Stimulated activated CD4-positive, alpha-beta T cell treated with anti-CD3 and anti-CD28 coated beads, TNF-alpha, amount 100 ng/mL, for 24 hours (primary cell): ENCODE results near the gene TRIM29.
"Not testable (repeated sequence)": the region's sequence is repeated elsewhere in the genome, so short reads cannot be mapped to it uniquely, and the experiment has no call there.

Experiments used
- DNase-seq, 3 experiments: peaks; one replicate each; pipeline ENCODE4 v3.0.0-alpha.2; 2020; ENCODE audit warnings: low read depth in 3 of 3

Gene TRIM29, protein sequence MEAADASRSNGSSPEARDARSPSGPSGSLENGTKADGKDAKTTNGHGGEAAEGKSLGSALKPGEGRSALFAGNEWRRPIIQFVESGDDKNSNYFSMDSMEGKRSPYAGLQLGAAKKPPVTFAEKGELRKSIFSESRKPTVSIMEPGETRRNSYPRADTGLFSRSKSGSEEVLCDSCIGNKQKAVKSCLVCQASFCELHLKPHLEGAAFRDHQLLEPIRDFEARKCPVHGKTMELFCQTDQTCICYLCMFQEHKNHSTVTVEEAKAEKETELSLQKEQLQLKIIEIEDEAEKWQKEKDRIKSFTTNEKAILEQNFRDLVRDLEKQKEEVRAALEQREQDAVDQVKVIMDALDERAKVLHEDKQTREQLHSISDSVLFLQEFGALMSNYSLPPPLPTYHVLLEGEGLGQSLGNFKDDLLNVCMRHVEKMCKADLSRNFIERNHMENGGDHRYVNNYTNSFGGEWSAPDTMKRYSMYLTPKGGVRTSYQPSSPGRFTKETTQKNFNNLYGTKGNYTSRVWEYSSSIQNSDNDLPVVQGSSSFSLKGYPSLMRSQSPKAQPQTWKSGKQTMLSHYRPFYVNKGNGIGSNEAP

DNA sequence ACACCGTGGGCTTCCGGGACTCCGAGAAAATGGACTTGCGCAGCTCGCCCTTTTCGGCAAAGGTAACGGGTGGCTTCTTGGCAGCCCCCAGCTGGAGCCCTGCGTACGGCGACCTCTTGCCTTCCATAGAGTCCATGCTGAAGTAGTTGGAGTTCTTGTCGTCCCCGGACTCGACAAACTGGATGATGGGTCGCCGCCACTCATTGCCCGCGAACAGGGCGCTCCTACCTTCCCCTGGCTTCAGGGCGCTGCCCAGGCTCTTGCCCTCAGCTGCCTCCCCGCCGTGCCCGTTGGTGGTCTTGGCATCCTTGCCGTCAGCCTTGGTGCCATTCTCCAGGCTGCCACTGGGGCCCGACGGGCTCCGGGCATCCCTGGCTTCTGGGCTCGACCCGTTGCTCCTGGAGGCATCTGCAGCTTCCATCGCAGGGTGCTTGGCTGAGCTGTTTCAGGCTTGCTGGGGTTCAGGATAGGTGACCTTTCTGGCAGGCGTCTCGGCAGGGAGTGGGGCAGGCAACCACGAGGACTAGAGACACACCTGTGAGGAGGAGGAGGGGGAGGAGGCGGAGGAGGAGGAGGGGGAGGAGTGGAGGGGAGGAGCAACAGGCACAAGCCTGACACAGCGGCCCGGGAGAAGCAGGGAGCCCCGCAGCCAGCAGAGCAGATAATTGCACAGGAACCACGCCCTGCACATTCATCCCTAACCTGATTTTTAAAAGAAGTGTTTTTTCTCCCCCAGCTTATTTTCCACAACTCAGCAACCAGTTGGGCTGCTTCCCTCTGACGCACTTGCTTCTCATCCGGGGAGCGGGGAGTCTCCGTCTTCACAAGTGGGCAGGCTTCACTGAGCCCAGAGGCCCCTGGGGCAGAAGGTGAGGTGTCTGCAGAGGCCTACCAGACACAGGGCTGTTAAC lies at the start of gene TRIM29:
Gene TRIM29 (minus strand): TSS at position 503 of the 911 bp plus-strand sequence. CDS start 82 bp downstream, at position 421.
- DNase-seq: no peak

DNA sequence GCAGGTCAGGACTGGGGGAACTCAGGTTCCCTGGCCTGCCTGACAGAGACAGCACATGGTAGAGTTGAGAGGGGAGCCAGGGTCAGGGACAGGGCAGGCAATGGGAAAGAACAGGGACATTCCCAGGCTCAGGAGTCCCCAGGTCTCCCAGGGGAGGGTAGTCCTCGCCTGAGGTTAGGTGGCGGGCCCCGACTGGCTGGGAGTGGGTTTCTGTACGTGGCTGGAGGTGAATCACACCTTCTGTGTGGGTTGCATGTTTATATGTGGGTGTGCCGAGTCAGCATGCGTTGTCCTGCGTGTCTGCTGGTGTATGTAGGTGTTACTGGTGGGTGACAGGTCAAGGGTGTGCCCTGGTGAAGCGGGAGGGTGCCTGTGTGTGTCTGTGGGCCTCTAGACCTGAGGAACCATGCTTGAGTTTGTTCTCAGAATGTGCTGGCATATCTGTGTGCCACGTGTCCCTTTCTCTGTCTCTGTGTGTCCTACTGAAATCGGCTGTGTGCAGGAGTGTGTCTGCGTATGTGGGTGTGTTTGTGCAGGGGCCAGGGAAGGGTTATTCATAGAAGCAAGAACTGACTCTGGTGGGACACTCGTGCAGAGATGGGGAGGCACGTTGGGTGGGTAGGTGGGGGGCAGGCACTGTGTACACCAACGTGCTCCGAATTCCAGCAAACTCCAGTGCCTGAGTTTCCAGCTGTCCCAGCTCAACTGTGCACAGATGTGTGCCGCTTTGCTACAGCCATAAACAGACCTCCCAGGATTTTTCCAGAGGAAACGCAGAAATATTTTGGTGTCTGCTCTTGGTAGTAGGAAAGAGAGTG lies 49.1 kb upstream of the TRIM29 start:
- DNase-seq: no peak

DNA sequence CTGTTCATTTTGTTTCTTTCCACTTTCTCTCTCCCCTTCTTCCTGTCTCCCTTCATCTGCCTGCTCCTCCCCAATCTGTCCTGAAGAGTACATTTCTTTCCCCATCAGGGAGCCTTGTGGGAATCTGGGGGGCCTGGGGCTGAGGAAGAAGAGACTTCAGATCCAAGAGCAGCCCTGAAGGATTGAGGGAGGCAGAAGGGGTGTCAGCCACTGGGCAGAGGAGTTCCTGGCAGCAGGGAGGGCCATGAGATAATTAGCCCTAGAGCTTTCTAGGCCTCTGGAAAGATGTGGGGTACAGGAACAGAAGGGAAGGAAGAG lies 48.5 kb upstream of the TRIM29 start:
- DNase-seq: no peak

GRCh38 chr11:120185706-120186455 lies 48.0 kb upstream of the TRIM29 start:
- DNase-seq: no peak

GRCh38 chr11:120184946-120185705 lies 47.2 kb upstream of the TRIM29 start:
- DNase-seq: no peak

DNA sequence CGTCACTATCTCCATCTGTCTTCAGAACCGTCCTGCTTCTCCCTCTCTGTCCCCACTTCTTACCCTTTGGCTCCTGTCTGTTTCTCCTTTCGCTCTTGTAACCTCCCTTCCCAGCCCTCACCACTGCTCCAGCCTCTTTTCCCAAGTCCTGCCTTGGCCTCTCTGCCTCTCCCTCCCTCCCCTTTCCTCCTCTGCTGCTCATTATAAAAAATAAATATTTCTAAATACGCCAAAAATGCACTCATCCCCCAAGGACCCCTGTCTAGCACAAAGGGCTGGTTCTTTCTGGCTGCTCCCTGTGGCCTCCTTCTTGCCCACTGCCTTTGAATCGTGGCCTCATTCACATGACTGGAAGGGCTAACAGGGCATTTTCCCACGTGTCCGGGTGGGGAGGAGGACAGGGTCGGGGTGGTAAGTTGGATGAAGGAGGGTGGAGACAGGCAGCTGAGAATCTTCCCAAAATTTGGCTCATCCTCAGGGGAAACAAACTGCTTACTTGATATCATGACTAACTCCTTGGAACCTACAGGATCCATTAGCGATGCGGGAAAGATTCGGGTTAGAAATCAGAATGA lies 46.5 kb upstream of the TRIM29 start:
- no peak for DNase-seq

GRCh38 chr11:120183701-120184141 lies 45.8 kb upstream of the TRIM29 start:
- no peak for DNase-seq

DNA sequence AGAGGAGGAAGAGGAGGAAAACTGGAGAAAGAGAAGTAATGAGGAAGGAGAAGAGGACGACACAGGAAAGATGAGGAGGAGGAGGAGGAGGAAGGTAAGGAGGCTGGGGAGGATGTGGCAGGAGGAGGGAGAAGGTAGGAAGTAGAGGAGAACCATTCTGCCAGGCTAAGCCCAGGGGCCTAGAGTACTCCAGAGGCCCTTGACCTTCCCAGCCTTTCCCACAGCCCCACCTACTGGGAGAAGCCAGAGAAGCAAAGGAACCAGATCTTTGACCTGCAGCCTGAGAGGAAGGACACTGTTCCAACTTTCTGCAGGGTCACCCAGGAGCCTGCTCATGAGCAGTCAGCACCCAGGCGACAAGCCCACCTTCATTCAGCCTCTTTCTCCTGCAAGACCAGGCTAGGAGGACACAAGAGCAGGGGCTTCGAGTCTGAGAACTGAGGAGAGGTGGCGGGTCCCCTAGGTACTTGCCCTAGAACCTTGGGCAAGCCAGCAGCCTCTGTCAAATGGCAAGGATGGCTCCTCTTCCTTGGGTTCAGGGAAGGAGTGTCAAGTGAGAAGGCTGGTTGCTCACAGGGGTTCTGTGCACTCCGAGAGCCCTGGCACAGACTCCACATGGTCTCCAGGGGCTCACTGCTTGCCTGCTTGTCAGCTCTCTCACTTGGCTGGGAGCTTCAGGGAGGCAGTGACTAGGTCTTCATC lies 45.0 kb upstream of the TRIM29 start:
- no peak for DNase-seq

DNA sequence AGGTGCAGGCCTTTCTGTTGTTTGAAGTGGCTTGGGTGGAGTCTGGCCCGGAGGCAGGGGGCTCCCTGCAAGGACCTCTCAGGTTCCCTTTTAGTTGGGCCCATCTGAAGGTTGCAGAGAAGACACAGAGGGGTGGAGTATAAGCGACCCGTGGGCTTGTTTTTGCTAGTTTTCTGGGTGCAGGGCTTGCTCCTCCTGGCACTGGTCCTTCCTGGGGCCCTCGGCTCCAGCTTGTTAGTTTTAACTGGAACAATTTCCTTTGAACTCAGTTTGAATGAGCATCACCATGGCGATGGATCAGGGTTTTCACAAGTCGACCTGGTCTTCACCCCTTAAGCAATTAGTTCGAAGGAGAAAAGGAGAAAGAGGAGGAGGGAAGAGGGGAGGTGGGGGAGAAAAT lies 44.5 kb upstream of the TRIM29 start:
- DNase-seq: no peak

DNA sequence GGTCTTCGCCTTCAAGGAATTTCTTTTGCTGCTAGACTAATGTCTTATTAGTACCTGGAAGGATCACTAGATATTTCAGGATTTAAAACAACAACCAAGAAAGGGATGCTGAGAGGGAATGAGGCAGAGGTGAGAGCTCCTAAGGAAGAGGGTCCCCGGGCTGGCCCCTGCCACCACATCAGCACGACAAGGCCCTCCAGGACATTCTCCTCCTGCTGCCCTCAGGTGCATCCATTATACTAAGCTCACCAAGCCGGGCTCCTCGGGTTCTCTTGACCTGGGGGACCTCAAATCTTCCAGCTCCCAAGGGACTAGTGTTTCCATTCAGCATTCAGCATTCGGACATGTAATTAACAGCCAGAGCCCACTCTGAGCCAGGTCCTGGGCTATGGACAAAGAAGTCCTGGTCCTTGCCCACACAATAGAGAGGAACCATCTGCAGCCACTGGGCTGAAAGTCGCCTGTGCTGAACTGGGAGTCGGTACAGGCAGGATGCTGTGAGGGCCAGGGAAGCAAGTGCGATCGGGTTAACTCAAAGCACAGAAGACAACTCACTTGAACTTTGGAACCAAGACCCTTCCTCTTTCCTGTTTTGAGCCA lies 43.6 kb upstream of the TRIM29 start:
- DNase-seq: no peak

- no peak for DNase-seq
These were observed 42.8 kb upstream of the TRIM29 start for GRCh38 chr11:120180551-120181232.

DNA sequence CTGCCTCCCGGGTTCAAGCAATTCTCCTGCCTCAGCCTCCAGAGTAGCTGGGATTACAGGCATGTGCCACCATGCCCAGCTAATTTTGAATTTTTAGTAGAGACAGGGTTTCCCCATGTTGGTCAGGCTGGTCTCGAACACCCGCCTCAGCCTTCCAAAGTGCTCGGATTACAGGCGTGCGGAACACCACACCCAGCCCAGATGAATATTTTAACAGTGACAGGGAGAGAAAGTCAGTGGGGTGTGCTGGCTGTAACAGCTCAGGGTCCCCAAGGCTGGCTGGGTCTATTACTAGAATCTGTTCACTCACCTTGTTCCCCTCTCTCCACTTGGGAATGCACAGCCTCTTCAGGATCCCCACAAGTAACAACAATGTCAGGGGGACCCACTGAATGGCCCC lies 42.1 kb upstream of the TRIM29 start:
- DNase-seq: not testable (repeated sequence)

GRCh38 chr11:120179057-120179672 lies 41.3 kb upstream of the TRIM29 start:
- no peak for DNase-seq

- DNase-seq: no peak
These were observed 40.7 kb upstream of the TRIM29 start for GRCh38 chr11:120178561-120179056.

DNA sequence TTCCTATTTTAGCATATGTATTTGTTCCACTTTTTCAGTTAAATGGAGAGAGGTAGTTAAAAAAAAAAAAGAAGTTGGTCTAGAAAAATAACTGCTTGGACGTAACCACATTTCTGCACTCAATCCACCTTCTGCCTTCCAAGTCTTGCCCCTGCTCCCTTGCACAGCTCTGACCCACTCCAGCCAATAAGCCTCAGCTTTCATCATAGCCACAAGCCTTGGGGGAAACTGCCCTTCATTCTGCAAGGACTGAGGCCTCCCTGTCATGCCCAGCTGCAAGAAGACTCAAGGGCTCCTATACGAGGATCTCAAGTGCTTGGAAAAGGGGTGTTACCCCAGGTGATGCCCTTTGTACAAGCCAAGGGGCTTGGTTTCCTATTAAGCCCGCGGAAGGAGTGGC lies 37.0 kb upstream of the TRIM29 start:
- DNase-seq: no peak

DNA sequence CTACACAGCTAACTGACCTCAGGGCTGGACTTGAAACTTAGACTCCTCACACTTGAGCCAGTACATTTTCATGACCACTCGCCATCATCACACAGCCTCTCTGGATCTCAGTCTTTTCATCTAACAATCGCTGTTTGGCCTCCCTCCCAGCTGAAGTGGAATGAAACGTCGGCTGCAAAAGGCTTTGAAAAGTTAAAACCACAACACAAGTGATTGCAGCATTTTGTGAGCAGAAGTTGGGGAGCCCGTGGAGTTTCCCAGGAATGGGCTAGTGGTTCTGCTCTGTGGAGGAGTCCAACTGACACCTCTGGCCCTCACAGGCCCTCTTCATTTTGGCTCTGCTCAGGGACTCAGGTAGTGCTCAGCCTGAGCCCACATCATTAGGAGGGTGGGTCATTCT lies 35.9 kb upstream of the TRIM29 start:
- DNase-seq: no peak

DNA sequence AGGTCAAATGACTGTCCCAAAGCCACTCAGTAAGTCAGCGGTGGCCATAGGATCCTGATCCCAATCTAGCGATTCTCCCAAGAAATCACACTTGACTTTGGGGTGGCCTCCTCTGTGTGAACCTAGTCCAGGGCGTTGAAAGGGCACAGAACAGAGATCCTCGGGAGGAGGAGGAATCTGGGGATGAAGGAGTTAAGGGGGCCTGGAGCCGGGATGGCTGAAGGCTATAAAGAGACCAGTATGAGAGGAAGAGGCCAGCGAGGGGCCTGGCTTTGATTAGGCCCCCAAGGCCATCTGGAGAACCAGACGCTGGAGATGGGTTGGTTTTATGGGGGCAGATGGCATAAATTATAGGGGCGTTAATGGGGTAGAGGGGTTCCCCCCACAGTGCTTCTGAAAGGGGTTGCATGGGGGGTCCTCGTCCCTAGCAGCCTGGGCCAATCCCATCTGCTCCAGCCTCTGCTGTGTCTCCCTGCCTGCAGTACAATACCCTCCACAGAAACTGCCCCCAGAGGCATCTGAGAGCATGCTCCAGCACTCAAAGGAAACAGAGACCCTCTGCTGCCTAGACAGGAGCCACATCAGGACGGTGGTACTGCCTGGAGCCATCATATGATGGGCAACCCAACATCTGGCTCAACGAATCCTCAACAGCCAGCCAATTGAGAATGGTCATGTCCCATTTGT lies 35.2 kb upstream of the TRIM29 start:
- DNase-seq: no peak
